Astrocyte (in vitro differentiated cells and primary cell): ENCODE data around the gene PIAS2. TPM values are rescaled to one million over a fixed set of nuclear protein-coding genes. Genes with fewer than 3 reads are reported as not detected.

ENCODE experiments used
- DNase-seq: peaks from one replicate; pipeline ENCODE4 v3.0.0-alpha.2; 2010; ENCODE audit warnings: low read depth
- FAIRE-seq: peaks from 2 replicates; lab custom pipeline; 2011; peaks lifted over from hg19 to GRCh38; lab: Jason Lieb, UNC
- H2AFZ ChIP-seq: 2 replicates; pipeline ENCODE4 v1.6.0; 2012; ENCODE audit warnings: low read depth, low read length, inconsistent platforms
- H3K27ac ChIP-seq: 2 replicates; pipeline ENCODE4 v1.5.1; 2011; ENCODE audit warnings: low read depth, low read length, inconsistent platforms
- H3K27me3 ChIP-seq: 2 replicates; pipeline ENCODE4 v1.6.0; 2011; ENCODE audit warnings: low read length, inconsistent platforms; ENCODE audit not compliant: insufficient read depth
- H3K36me3 ChIP-seq: 2 replicates; pipeline ENCODE4 v1.5.1; 2011; ENCODE audit warnings: low read length, inconsistent platforms; ENCODE audit not compliant: insufficient read depth
- H3K4me1 ChIP-seq: 2 replicates; pipeline ENCODE4 v1.5.1; 2011; ENCODE audit warnings: low read length, inconsistent platforms; ENCODE audit not compliant: insufficient read depth
- H3K4me2 ChIP-seq: 2 replicates; pipeline ENCODE4 v1.6.0; 2012; ENCODE audit warnings: low read length, inconsistent platforms
- H3K4me3 ChIP-seq: 2 replicates; pipeline ENCODE4 v1.5.1; 2011; ENCODE audit warnings: low read depth, mild to moderate bottlenecking, low read length, inconsistent platforms; ENCODE audit not compliant: insufficient read depth
- H3K79me2 ChIP-seq: 2 replicates; pipeline ENCODE4 v1.6.0; 2012; ENCODE audit warnings: mild to moderate bottlenecking, low read length, inconsistent platforms; ENCODE audit not compliant: insufficient read depth
- H3K9ac ChIP-seq: 2 replicates; pipeline ENCODE4 v1.6.0; 2012; ENCODE audit warnings: mild to moderate bottlenecking, low read length, inconsistent platforms
- H3K9me3 ChIP-seq: 2 replicates; pipeline ENCODE4 v1.5.1; 2012; ENCODE audit warnings: low read depth, mild to moderate bottlenecking, low read length, inconsistent platforms; ENCODE audit not compliant: insufficient read depth
- H4K20me1 ChIP-seq: 2 replicates; pipeline ENCODE4 v1.6.0; 2012; ENCODE audit warnings: low read length, inconsistent platforms; ENCODE audit not compliant: insufficient read depth
- H3K27ac Mint-ChIP-seq: one replicate; pipeline ENCODE4 v1.8.0; 2021; ENCODE audit warnings: mild to moderate bottlenecking, mixed read lengths; ENCODE audit not compliant: unreplicated experiment
- H3K27me3 Mint-ChIP-seq: one replicate; pipeline ENCODE4 v1.8.0; 2021; ENCODE audit warnings: low read depth, mixed read lengths; ENCODE audit not compliant: unreplicated experiment
- H3K36me3 Mint-ChIP-seq: one replicate; pipeline ENCODE4 v1.8.0; 2021; ENCODE audit warnings: low read depth, mixed read lengths; ENCODE audit not compliant: unreplicated experiment
- H3K4me1 Mint-ChIP-seq: one replicate; pipeline ENCODE4 v1.8.0; 2021; ENCODE audit warnings: low read depth, mixed read lengths; ENCODE audit not compliant: unreplicated experiment
- H3K4me3 Mint-ChIP-seq: one replicate; pipeline ENCODE4 v1.8.0; 2021; ENCODE audit warnings: mild to moderate bottlenecking, moderate library complexity, mixed read lengths; ENCODE audit not compliant: unreplicated experiment
- H3K9me3 Mint-ChIP-seq: one replicate; pipeline ENCODE4 v1.8.0; 2021; ENCODE audit warnings: mild to moderate bottlenecking, mixed read lengths; ENCODE audit not compliant: unreplicated experiment
- EZH2 ChIP-seq: IDR thresholded peaks from 2 replicates; pipeline ENCODE4 v1.6.1; 2012; ENCODE audit warnings: mild to moderate bottlenecking, low read length, inconsistent platforms; ENCODE audit not compliant: insufficient read depth
- total RNA-seq: library from RNA; stranded (reverse); gene quantifications from 2 replicates; pipeline ENCODE4 v1.2.1, GENCODE V29; 2021
- TF ChIP-seq, protein P1 (sequence below): IDR thresholded peaks from 2 replicates; pipeline ENCODE4 v1.5.1; 2011; ENCODE audit warnings: low read depth, mild to moderate bottlenecking, inconsistent platforms, low read length, moderate library complexity; ENCODE audit not compliant: insufficient read depth

PIAS2 gene
- total RNA-seq, 1 donor from 2014 or later, result 29.3 TPM

DNA sequence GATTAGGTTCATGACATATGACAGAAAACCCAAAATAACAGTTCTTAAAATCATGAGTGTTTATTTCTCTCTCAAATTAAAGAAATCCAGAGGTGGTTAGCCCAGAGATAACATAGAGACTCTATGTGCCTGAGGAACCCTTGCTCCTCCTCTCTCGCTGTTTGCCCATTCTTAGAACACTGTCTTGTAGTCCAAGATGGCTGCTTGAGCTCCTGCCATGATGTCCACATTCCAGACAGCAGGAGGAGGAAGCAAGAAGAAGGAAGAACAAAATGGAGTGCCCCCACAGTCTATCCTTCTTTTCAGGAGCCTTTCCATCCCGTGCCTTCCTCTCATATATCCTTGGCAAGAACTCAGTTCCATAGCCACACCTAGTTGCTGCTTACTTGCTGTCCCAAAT lies 146.6 kb downstream of the PIAS2 start:
- Histone ChIP-seq H3K27ac (no peak overlapping the region), H3K4me1 (no peaks in the 10 kb centered on the region), H3K27me3 (no peaks in the 10 kb centered on the region), H3K79me2 (no peaks in the 10 kb centered on the region), H3K36me3 (no peaks in the 10 kb centered on the region), H3K9ac (no peak overlapping the region), H3K4me2 (no peak overlapping the region), H4K20me1 (no peaks in the 10 kb centered on the region), H2AFZ (no peak overlapping the region), H3K4me3 (no peak overlapping the region), H3K9me3 (no peaks in the 10 kb centered on the region)
- FAIRE-seq (no peak), DNase-seq (no peak)
- no peak overlapping the region for H3K4me3 Mint-ChIP-seq
- peaks cover 17% of the 10 kb centered on the region for H3K27me3 Mint-ChIP-seq
- H3K9me3 Mint-ChIP-seq, result no peaks in the 10 kb centered on the region
- no peak overlapping the region for H3K27ac Mint-ChIP-seq
- H3K36me3 Mint-ChIP-seq, result no peaks in the 10 kb centered on the region
- H3K4me1 Mint-ChIP-seq, result peaks cover 3% of the 10 kb centered on the region
- TF ChIP-seq, protein P1, sequence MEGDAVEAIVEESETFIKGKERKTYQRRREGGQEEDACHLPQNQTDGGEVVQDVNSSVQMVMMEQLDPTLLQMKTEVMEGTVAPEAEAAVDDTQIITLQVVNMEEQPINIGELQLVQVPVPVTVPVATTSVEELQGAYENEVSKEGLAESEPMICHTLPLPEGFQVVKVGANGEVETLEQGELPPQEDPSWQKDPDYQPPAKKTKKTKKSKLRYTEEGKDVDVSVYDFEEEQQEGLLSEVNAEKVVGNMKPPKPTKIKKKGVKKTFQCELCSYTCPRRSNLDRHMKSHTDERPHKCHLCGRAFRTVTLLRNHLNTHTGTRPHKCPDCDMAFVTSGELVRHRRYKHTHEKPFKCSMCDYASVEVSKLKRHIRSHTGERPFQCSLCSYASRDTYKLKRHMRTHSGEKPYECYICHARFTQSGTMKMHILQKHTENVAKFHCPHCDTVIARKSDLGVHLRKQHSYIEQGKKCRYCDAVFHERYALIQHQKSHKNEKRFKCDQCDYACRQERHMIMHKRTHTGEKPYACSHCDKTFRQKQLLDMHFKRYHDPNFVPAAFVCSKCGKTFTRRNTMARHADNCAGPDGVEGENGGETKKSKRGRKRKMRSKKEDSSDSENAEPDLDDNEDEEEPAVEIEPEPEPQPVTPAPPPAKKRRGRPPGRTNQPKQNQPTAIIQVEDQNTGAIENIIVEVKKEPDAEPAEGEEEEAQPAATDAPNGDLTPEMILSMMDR, result no peak
- no peak for TF ChIP-seq EZH2

DNA sequence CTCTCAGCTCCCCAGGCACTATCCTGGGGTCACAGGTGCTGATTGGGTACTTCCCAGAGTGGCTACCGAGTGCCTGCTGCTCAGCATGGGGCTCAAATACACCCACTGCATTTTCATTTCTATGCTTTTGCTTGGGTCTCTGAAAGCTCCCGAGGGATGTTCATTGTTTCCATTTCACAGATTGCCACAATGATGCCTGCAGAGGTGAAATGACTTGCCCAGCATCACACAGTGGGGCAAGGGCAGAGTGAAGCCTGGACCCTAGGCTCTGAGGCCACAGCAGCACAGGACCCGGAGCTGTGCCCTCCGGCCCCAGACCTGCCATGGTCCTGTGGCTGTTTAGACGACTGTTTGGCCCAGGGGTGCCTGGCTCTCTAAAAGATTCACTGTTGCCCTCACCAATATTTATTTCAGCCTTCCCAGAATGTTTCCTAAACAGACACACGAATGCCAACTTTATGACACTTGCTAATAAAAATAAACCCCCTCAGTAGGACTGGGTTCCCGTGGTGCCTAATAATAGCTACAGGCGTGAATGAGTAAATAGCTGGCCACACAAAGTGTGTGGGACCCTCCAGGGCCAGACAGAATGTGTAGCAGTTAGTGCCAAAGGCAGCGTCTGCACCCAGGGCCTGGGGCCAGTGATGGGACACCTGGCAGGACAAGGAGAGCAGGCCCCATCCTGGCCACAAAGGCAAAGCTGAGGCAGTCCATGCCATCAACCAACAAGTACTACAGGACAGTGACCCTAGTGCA lies 149.0 kb downstream of the PIAS2 start:
- H3K36me3 Mint-ChIP-seq, result no peaks in the 10 kb centered on the region
- Histone ChIP-seq H4K20me1 (no peaks in the 10 kb centered on the region), H3K9me3 (no peaks in the 10 kb centered on the region), H3K4me3 (no peak overlapping the region), H3K9ac (no peak overlapping the region), H3K79me2 (no peaks in the 10 kb centered on the region), H2AFZ (no peak overlapping the region), H3K4me1 (no peaks in the 10 kb centered on the region), H3K27me3 (peaks cover 3% of the 10 kb centered on the region), H3K36me3 (no peaks in the 10 kb centered on the region), H3K27ac (no peak overlapping the region), H3K4me2 (no peak overlapping the region)
- no peak for DNase-seq
- no peaks in the 10 kb centered on the region for H3K9me3 Mint-ChIP-seq
- peaks cover 25% of the 10 kb centered on the region for H3K27me3 Mint-ChIP-seq
- peaks cover 3% of the 10 kb centered on the region for H3K4me1 Mint-ChIP-seq
- FAIRE-seq, result no peak
- no peak overlapping the region for H3K27ac Mint-ChIP-seq
- no peak overlapping the region for H3K4me3 Mint-ChIP-seq
- TF ChIP-seq, protein P1, result no peak
- no peak for TF ChIP-seq EZH2

DNA sequence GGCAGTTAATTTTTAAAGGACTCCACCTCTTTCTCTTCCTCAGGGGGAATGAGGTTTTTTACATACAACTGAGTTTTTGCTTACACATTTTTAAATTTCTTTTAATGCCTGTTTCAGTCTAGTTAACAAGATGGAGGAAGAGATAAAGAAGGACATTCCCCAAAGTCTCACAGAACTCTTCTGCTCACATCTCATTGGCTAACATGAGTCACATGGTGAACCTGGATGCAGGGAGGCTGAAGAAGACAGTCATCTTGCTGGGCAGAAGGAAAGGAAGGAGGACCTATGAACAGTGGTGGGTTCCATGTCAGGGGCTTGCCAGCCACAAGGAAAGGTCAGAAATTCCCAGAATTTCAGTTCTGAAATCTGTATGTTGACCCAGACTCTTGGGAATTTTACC lies 150.1 kb downstream of the PIAS2 start:
- H3K4me1 Mint-ChIP-seq, result peaks cover 3% of the 10 kb centered on the region
- no peaks in the 10 kb centered on the region for H3K9me3 Mint-ChIP-seq
- H3K27me3 ChIP-seq, result peaks cover 5% of the 10 kb centered on the region
- FAIRE-seq (no peak), DNase-seq (no peak)
- no peaks in the 10 kb centered on the region for H3K4me1 ChIP-seq
- no peaks in the 10 kb centered on the region for H3K9me3 ChIP-seq
- no peak overlapping the region for H3K27ac ChIP-seq
- no peaks in the 10 kb centered on the region for H3K36me3 ChIP-seq
- H2AFZ ChIP-seq, result no peak overlapping the region
- no peaks in the 10 kb centered on the region for H3K79me2 ChIP-seq
- no peak overlapping the region for H3K27ac Mint-ChIP-seq
- H4K20me1 ChIP-seq, result no peaks in the 10 kb centered on the region
- H3K9ac ChIP-seq, result no peak overlapping the region
- no peaks in the 10 kb centered on the region for H3K36me3 Mint-ChIP-seq
- no peak overlapping the region for H3K4me2 ChIP-seq
- H3K27me3 Mint-ChIP-seq, result peaks cover 33% of the 10 kb centered on the region
- no peak overlapping the region for H3K4me3 ChIP-seq
- no peak overlapping the region for H3K4me3 Mint-ChIP-seq
- TF ChIP-seq, protein P1, result no peak
- TF ChIP-seq EZH2, result no peak
